Large intestine (tissue), 3 donors: ENCODE results near the gene SCNN1B. TPM values are rescaled to one million over a fixed set of nuclear protein-coding genes. Genes with fewer than 3 reads are reported as not detected.

Source experiments
- DNase-seq, 2 donors: peaks; one replicate each; pipeline versions ENCODE4 v3.0.0 to v3.0.0-alpha.2; 2013
- H3K27ac ChIP-seq: one replicate; pipeline ENCODE4 v1.5.1; 2013; ENCODE audit warnings: low read length
- H3K27me3 ChIP-seq: 2 replicates; pipeline ENCODE4 v1.6.1; 2013; ENCODE audit warnings: low read length; ENCODE audit not compliant: control insufficient read depth, insufficient read depth
- H3K36me3 ChIP-seq: 2 replicates; pipeline ENCODE4 v1.6.1; 2013; ENCODE audit warnings: low read length; ENCODE audit not compliant: control insufficient read depth, insufficient read depth
- H3K4me1 ChIP-seq: one replicate; pipeline ENCODE4 v1.6.1; 2013; ENCODE audit warnings: low read length; ENCODE audit not compliant: control insufficient read depth, insufficient read depth
- H3K4me3 ChIP-seq: one replicate; pipeline ENCODE4 v1.5.1; 2013; ENCODE audit warnings: low read length
- H3K9me3 ChIP-seq: one replicate; pipeline ENCODE4 v1.6.1; 2013; ENCODE audit warnings: mild to moderate bottlenecking, low read depth, low read length, moderate library complexity; ENCODE audit not compliant: control insufficient read depth
- WGBS: methylation state at CpG from one replicate; pipeline ENCODE4 v1.1.5; 2013; ENCODE audit warnings: low lambda C conversion rate; ENCODE audit not compliant: insufficient coverage; 5-methylcytosine and 5-hydroxymethylcytosine counted together
- polyA plus RNA-seq: library from polyadenylated mRNA; unstranded; fragments of 120-200 nt; gene quantifications from one replicate; pipeline ENCODE4 v1.2.1, GENCODE V29; 2013

Gene SCNN1B
- polyA plus RNA-seq, 1 donor: 0.13 TPM

DNA sequence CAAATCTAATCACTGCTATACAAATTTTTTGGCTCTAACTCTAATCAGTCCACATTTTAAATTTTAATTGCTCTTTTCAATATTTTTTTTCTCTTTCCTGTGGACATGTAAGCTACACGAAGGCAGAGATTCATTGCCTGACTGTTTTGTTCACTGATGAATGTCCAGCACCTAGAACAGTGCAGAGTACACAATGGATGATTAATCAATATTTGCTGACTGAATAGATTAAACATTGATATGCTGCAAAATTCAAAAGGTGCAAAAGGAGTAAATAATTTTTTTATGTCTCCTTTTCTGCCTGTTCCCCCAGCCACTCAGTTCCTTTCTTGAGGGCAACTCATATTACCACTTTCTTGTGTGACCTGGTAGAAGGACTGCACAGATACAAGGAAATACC lies 32.8 kb downstream of the SCNN1B start:
- no CpG with 5 or more reads among the region's 1 CpG for WGBS
- Histone ChIP-seq H3K9me3 (no peaks in the 10 kb centered on the region), H3K27ac (no peak overlapping the region)

DNA sequence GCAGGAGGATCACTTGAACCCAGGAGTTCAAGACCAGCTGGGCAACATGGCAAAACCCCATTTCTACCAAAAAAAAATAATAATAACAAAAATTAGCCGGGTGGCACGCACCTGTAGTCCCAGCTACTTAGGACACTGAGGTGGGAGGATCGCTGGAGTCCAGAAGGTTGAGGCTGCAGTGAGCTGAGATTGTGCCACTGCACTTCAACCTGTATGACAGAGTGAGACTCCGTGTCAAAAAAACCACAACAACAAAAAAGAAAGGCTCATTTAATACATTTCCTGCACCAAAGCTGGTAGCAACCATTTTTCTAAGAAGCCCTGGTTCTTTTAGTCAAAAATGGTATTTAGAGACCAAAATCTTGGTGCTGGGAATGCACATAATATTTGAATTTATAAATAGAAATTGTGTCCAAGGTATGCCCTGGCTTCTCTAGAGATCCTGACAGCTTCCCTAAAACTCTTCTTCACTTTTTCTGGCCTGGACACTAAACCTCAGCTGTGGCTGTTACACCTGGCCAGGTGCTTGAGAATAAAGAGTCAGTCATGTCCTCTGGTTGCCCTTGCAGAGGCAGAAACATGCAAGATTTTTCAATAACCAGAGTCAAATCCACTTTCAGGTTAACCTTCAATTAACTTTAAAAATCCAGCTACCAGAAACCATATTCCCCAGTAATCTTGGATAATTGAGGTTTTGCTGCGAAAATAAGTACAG lies 35.9 kb downstream of the SCNN1B start:
- no peak for DNase-seq
- Histone ChIP-seq H3K4me3 (no peak overlapping the region), H3K36me3 (no peaks in the 10 kb centered on the region), H3K27me3 (no peaks in the 10 kb centered on the region), H3K9me3 (no peaks in the 10 kb centered on the region), H3K4me1 (no peaks in the 10 kb centered on the region), H3K27ac (no peak overlapping the region)
- 100% methylated on average over 1 of the region's 5 CpGs for WGBS

More for the DNA sequence above, 32.8 kb downstream of the SCNN1B start:
- DNase-seq: no peak
- H3K4me1 ChIP-seq: no peaks in the 10 kb centered on the region
- no peaks in the 10 kb centered on the region for H3K27me3 ChIP-seq
- no peak overlapping the region for H3K4me3 ChIP-seq
- no peaks in the 10 kb centered on the region for H3K36me3 ChIP-seq

DNA sequence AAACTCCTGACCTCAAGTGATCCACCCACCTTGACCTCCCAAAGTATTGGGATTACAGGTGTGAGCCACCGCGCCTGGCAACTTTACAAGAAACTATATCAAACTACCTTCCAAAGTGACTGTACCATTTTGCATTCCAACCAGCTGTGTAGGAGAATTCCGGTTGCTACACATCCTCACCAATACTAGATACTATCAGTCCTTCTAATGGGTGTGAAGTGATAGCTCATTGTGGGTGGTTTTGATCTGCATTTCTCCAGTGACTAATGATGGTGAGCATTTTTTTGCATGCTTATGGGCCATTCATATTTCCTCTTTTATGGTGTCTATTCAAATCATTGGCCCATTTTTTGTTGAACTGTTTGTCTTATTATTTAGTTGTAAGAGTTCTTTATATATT lies 37.7 kb downstream of the SCNN1B start:
- WGBS: no CpG with 5 or more reads among the region's 3 CpGs
- no peaks in the 10 kb centered on the region for H3K27me3 ChIP-seq

DNA sequence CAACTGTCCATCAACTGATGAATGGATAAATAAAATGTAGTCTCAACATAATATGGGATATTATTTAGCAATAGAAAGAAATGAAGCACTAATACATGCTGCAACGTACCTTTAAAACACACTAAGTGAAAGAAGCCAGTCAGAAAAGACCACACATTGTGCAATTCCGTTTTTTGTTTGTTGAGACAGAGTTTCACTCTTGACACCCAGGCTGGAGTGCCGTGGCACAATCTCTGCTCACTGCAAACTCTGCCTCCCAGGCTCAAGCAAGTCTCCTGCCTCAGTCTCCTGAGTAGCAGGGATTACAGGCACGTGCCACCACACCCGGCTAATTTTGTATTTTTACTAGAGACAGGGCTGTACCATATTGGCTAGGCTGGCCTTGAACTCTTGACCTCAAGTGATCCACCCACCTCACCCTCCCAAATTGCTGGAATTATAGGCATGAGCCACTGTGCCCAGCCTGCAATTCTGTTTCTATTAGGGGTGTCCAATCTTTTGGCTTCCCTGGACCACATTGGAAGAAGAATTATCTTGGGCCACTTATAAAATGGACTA lies 40.1 kb downstream of the SCNN1B start:
- no peak overlapping the region for H3K27ac ChIP-seq
- no peak for DNase-seq
- H3K27me3 ChIP-seq: no peaks in the 10 kb centered on the region
- WGBS: no CpG with 5 or more reads among the region's 5 CpGs
- H3K4me3 ChIP-seq: no peak overlapping the region
- no peaks in the 10 kb centered on the region for H3K9me3 ChIP-seq
- H3K4me1 ChIP-seq: no peaks in the 10 kb centered on the region
- no peaks in the 10 kb centered on the region for H3K36me3 ChIP-seq

More for the DNA sequence above, 37.7 kb downstream of the SCNN1B start:
- no peak for DNase-seq
- Histone ChIP-seq H3K4me3 (no peak overlapping the region), H3K27ac (no peak overlapping the region), H3K9me3 (no peaks in the 10 kb centered on the region), H3K36me3 (no peaks in the 10 kb centered on the region), H3K4me1 (no peaks in the 10 kb centered on the region)

DNA sequence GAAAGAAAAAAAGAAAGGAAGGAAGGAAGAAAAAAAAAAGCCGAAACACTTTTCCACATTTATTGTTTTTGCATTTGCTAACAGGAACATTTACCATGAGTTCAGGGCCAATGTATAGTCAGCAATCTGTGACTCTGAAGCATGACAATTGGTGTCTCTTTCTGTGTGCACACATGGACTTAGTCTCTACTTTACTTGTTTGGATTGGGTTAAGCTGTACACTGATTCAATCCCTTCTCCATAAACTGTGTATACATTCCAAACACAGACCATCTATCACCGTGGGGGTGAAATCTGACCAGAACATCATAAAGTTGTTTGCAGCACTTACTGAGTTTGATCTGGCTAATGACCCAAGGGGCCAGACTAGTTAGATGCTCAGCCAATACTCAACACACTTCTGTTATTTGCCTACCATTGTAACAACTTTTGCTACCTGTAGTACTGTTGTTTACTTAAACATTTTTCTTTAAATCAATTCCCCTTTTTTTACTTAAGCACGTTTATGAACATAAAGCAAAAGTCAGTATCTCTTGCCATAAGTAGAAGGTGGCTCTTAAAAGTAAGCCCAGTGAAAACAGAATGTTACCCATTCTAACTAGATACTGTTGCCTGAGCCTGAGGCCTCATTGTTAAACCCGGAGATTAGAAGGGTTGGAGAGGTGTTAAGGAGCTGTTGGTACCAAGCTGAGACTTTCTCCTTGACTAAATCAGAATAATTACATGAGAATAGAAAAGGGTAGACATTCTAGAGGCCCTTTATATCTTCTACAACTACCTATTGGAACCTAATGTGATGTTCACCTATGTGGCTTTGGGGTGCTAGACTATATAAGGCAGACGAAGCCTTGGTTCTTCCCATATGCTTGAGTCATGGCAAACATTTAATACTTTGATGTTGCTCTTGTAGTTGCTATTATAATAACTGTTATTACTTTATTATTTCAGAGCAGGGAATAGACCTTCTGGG lies 41.8 kb downstream of the SCNN1B start:
- Histone ChIP-seq H3K4me3 (no peak overlapping the region), H3K36me3 (no peaks in the 10 kb centered on the region), H3K27ac (no peak overlapping the region), H3K4me1 (no peaks in the 10 kb centered on the region), H3K27me3 (no peaks in the 10 kb centered on the region), H3K9me3 (no peaks in the 10 kb centered on the region)
- 50% methylated on average over 1 of the region's 5 CpGs for WGBS
- DNase-seq: no peak

DNA sequence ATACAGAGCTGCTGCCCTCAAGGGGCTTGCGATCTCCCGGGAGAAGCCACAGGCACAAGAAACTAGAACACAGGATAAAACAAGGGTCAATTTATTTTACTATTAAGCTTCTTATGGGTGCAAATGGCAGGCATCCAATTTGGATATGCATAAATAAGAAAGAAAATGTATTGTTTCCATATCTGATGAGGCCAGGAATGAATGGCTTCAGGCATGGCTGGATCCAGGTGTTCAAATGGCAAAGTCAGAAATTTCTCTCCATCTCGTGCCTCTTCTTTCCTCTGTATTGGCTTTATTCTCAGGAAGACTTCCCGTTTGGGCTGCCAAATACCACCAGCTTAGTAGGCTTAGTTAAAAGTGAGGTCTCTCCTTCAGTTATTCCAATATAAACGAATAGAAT lies 43.1 kb downstream of the SCNN1B start:
- Histone ChIP-seq H3K27me3 (no peaks in the 10 kb centered on the region), H3K27ac (no peak overlapping the region), H3K9me3 (no peaks in the 10 kb centered on the region), H3K4me3 (no peak overlapping the region), H3K4me1 (no peaks in the 10 kb centered on the region), H3K36me3 (no peaks in the 10 kb centered on the region)
- WGBS: 100% methylated on average over 1 of the region's 5 CpGs
- no peak for DNase-seq

DNA sequence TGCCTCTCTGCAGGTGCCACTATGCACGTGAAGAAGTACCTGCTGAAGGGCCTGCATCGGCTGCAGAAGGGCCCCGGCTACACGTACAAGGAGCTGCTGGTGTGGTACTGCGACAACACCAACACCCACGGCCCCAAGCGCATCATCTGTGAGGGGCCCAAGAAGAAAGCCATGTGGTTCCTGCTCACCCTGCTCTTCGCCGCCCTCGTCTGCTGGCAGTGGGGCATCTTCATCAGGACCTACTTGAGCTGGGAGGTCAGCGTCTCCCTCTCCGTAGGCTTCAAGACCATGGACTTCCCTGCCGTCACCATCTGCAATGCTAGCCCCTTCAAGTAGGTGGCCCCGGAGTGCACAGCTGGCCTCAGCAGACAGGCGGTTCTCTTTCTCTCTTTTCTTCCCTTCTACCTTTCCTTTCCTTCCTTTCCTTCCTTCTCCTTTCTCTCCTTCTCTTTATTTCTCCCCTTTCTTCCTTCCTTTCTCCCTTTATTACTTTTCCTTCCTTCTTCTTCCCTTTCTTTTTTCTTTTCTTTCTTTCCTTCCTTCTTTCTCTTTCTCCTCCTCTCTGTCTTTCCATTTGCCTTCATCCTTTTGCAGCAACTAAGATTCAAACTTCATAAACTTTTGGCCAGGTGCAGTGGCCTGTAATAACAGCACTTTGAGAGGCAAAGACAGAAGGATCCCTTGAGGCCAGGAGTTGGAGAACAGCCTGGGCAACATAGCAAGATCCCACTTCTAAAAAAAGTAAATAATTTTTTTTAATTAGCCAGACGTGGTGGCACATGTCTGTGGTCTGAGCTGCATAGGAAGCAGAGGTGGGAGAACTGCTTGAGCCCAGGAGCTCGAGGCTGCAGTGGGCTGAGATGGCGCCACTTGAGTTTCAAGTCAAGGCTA lies 46.7 kb downstream of the SCNN1B start:
- WGBS: 37% methylated on average over 4 of the region's 18 CpGs
- Histone ChIP-seq H3K4me1 (no peaks in the 10 kb centered on the region), H3K4me3 (no peak overlapping the region), H3K36me3 (no peaks in the 10 kb centered on the region), H3K27me3 (no peaks in the 10 kb centered on the region), H3K9me3 (no peaks in the 10 kb centered on the region), H3K27ac (no peak overlapping the region)
- DNase-seq: no peak

DNA sequence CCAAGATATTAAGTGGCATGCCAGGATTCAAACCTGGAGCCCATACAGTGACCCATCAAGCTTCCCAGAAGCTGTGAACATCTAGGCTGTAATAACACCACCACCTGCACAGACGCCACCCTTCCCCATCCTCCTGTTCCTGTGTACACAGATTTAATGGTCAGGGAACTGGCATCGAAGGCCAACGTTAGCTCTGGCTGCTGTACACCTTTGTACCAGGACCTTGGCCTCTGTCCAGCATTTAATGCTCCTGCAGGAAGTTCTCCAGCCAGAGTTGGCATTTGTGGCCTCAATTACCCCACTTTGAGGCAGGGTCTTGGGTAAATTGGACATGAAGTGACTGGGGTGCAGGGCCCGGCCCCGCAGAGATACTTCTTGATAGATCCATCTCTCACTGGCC lies 49.3 kb downstream of the SCNN1B start:
- Histone ChIP-seq H3K9me3 (no peaks in the 10 kb centered on the region), H3K27me3 (no peaks in the 10 kb centered on the region), H3K4me1 (no peaks in the 10 kb centered on the region), H3K27ac (no peak overlapping the region), H3K36me3 (no peaks in the 10 kb centered on the region), H3K4me3 (no peak overlapping the region)
- WGBS: no CpG with 5 or more reads among the region's 5 CpGs
- no peak for DNase-seq

DNA sequence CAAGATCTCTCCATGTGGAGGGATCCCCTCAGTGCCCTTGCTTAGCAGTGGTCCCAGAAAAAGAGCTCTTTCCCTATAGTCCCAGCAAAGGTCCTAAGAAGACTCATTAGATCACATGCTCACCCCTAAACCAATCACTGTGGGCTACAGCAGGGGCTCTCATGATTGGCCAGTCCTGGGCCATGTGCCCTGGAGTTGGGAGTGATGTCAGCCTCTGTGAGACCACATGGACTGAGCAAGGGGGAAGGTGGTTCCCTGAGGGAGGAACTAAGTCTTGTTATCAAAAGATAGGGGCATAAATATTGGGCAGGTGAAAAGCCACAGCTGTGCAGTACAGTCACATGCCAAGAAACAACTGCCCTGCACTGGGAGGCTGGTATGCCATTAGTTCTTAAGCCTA lies 51.3 kb downstream of the SCNN1B start:
- no peak overlapping the region for H3K27ac ChIP-seq
- H3K9me3 ChIP-seq: no peaks in the 10 kb centered on the region
- H3K27me3 ChIP-seq: no peaks in the 10 kb centered on the region
- no peak for DNase-seq
- no peaks in the 10 kb centered on the region for H3K4me1 ChIP-seq
- H3K4me3 ChIP-seq: no peak overlapping the region
- H3K36me3 ChIP-seq: no peaks in the 10 kb centered on the region

DNA sequence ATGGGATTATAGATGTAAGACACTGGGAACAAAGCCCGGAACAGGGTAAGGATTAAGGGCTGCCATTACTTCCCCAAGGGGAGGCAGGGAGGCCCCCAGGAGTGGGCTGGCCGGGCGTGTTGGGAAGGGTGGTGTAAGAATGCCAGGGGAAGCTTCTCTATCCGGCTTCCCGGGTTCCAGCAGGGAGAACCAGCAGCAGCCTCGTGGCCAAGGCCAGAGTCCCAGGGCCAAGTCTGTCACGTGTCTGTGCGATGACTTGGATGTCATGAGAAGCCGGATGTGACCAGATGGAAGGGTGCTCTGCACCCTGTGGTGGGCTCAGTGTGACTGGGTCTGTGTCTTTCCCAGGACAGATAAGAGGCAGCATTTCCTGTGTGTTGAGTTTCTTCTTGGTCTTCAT lies 52.1 kb downstream of the SCNN1B start:
- Histone ChIP-seq H3K36me3 (no peaks in the 10 kb centered on the region), H3K4me3 (no peak overlapping the region), H3K27ac (no peak overlapping the region), H3K27me3 (no peaks in the 10 kb centered on the region), H3K4me1 (no peaks in the 10 kb centered on the region), H3K9me3 (no peaks in the 10 kb centered on the region)
- no CpG with 5 or more reads among the region's 9 CpGs for WGBS
- DNase-seq: no peak
